HG03378 (cell line): ENCODE data around the gene HNRNPH2.

ENCODE experiments used
- ATAC-seq: cut with Tn5 transposase; IDR thresholded peaks from one replicate; pipeline ENCODE4 v1.9.1; 2021; ENCODE audit warnings: mild to moderate bottlenecking, moderate library complexity; ENCODE audit not compliant: unreplicated experiment

Gene HNRNPH2

DNA sequence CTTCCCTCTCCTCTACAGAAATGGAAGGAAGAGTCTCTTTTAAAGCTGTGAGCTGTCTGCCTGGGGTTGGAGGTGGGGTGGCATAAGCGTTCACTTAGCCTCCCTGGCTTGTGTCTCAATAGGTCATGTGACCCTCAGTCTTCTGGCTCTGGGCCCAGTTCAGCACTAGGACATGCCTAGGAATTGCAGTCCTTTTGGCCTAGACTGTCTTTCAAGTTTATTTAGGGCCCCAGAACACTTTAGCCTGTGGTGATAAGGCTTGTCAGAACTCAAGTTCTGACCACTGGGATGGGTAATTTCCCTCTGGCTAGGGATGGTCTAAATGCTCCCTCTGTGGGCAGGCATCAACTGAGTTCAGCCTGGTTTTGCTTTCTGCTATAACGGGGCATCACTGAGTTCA is 42.9 kb downstream of the HNRNPH2 start:
- no peak for ATAC-seq

DNA sequence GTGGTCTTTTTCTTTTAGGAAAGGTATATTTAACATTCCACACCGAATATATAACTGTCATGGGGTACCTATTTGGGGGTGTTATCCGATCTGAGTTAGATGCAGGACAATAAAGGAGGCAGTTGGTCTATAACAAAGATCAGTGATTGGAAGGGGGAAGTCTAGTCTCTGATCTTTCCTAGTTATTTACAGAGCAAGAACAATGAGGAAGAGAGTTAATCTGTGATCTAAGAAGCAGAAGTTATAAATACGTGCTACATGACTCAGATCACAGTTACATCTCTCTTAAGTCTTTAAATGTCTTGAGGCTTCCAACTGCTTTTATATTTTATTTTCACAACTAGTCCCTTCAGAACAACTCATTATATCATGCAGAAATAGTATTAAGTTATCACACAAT is 44.0 kb downstream of the HNRNPH2 start:
- ATAC-seq: no peak

DNA sequence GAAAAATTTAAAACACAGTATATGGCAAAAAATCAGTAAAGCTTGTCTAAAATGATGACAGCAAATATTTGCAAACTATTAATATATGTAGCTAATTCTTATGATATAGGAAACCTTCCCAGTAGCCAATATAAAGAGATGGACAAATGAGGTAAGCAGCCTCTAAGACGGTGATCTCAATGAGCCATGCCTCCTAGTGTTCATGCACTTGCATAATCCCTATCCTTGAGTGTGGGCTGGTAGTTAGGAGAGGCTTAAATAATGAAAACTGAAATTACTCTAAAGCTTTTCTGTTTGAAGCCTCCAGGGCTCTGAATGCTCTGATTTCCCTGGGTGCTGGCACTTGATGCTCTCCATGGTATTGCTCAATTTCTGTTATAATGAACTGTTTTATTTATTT is 52.6 kb downstream of the HNRNPH2 start:
- ATAC-seq: no peak

DNA sequence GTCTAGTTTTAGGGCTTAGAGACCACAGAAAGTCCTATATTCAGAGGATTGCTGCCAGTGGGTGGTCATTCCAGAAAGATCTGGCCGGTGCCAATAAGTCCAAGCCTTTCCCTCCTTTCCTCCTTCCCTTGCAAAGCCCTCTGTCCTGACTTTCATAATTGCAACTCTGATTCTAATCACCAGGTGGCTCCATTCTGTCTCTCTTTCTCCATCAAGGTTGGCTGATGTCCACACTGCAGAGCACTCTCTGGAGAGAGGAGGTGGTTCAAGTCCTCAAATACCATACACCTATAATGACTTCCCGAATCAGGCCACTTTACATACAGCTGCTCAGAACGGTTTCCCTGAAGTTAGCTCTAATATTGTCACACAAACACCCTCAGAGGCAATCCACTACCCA is 54.9 kb downstream of the HNRNPH2 start:
- ATAC-seq: peak; percentile 79
